ENCODE data around the gene PLEKHJ1. TPM values are rescaled to one million over a fixed set of nuclear protein-coding genes. Genes with fewer than 3 reads are reported as not detected.

The PLEKHJ1 gene
- polyA plus RNA-seq, 1 of the 3 experiments (the other 2 are of a cell fraction): 151 TPM

- no peak for TF ChIP-seq EZH2phosphoT487 (IDR thresholded peaks at IDR 0.05; ENCODE audit: borderline replicate concordance, low read depth)
- no peak for TF ChIP-seq MAX (IDR thresholded peaks at IDR 0.05; ENCODE audit: low read depth)
- peak; percentile 84 for TF ChIP-seq RCOR1 (IDR thresholded peaks at IDR 0.05; ENCODE audit: low read length)
These were observed 7.4 kb upstream of the PLEKHJ1 start (continued) for GRCh38 chr19:2243274-2244124.

GRCh38 chr19:2242816-2243215 lies 6.7 kb upstream of the PLEKHJ1 start:
- no peak for TF ChIP-seq NFIC (IDR thresholded peaks at IDR 0.05; ENCODE audit: borderline replicate concordance)
- Histone ChIP-seq H3K4me1 (ENCODE audit: control insufficient read depth in 1 of 2, insufficient read depth in 2 of 2, low read depth in 1 of 2, low read length in 1 of 2) (peaks cover 25 to 76% of the 10 kb centered on the region in 2 experiments), H3K9me2 (no peaks in the 10 kb centered on the region), H3K9me3 (no peaks in the 10 kb centered on the region), H3K79me2 (ENCODE audit: insufficient read depth) (peaks cover 82% of the 10 kb centered on the region), H3K9ac (no peak overlapping the region), H4K20me1 (ENCODE audit: insufficient read depth) (peaks cover 83% of the 10 kb centered on the region), H3F3A (replicated peaks; ENCODE audit: insufficient read depth) (peaks cover 14% of the 10 kb centered on the region), H3K4me2 (no peak overlapping the region), H3K36me3 (replicated peaks in 1 of 2; ENCODE audit: control insufficient read depth in 1 of 2, insufficient read depth in 2 of 2, low read length in 1 of 2) (peaks cover 34 to 43% of the 10 kb centered on the region in 2 experiments), H2AFZ (ENCODE audit: low read depth) (no peak overlapping the region), H3K27me3 (ENCODE audit: insufficient read depth) (no peaks in the 10 kb centered on the region), H3K4me3 (ENCODE audit: low read depth in 2 of 2, low read length in 1 of 2) (no peak overlapping the region), H3K27ac (ENCODE audit: low read depth in 2 of 2, low read length in 1 of 2) (peak overlapping the region; percentile 13 to 81; a peak in 3 of 4 replicates)
- 85% methylated on average over 8 of the region's 8 CpGs for WGBS (ENCODE audit: low lambda C conversion rate)
- no peak for DNase-seq
- ChIA-PET POLR2A (interaction anchor here (0.8 to 3.3 kb wide), 5 partner anchors 12 to 73 kb away, joined by 3 to 33 read pairs (median 5); partner anchors contain the start of gene JSRP1), CTCF (interaction anchor here (0.6 to 10.4 kb wide), 16 partner anchors 9 to 156 kb away, joined by 3 to 121 read pairs (median 7); partner anchors contain the start of genes AP3D1, JSRP1 and LINGO3)

- no peak overlapping the region for H3K9ac ChIP-seq
- no peak overlapping the region for H3K4me2 ChIP-seq
- ChIA-PET POLR2A (interaction anchor here (1.4 kb wide), 1 partner anchor 28 kb away, joined by 8 read pairs; no protein-coding TSS in a partner anchor), CTCF (interaction anchor here (0.6 to 10.4 kb wide), 8 partner anchors 14 to 730 kb away, joined by 3 to 121 read pairs (median 6); partner anchors contain the start of gene JSRP1)
- H3K36me3 ChIP-seq (replicated peaks in 1 of 2; ENCODE audit: control insufficient read depth in 1 of 2, insufficient read depth in 2 of 2, low read length in 1 of 2): peaks cover 37 to 38% of the 10 kb centered on the region in 2 experiments
- H4K20me1 ChIP-seq (ENCODE audit: insufficient read depth): peaks cover 85% of the 10 kb centered on the region
- H3K4me3 ChIP-seq (ENCODE audit: low read depth in 2 of 2, low read length in 1 of 2): no peak overlapping the region
- H3K79me2 ChIP-seq (ENCODE audit: insufficient read depth): peaks cover 89% of the 10 kb centered on the region
- WGBS (ENCODE audit: low lambda C conversion rate): 85% methylated on average over 5 of the region's 12 CpGs
- no peak overlapping the region for H2AFZ ChIP-seq (ENCODE audit: low read depth)
- H3K4me1 ChIP-seq (ENCODE audit: control insufficient read depth in 1 of 2, insufficient read depth in 2 of 2, low read depth in 1 of 2, low read length in 1 of 2): peaks cover 25 to 77% of the 10 kb centered on the region in 2 experiments
- no peaks in the 10 kb centered on the region for H3K9me3 ChIP-seq
- H3F3A ChIP-seq (replicated peaks; ENCODE audit: insufficient read depth): peaks cover 14% of the 10 kb centered on the region
- peak overlapping the region in 1 of 2 experiments; percentile 81; a peak in 2 of 4 replicates for H3K27ac ChIP-seq (ENCODE audit: low read depth in 2 of 2, low read length in 1 of 2)
- no peak for TF ChIP-seq EZH2phosphoT487 (IDR thresholded peaks at IDR 0.05; ENCODE audit: borderline replicate concordance, low read depth)
- TF ChIP-seq FOSL2 (IDR thresholded peaks at IDR 0.05; ENCODE audit: borderline replicate concordance, low read depth): no peak
- no peak for TF ChIP-seq USF2 (IDR thresholded peaks at IDR 0.05; ENCODE audit: borderline replicate concordance, low read depth, low read length)
- H3K27me3 ChIP-seq (ENCODE audit: insufficient read depth): no peaks in the 10 kb centered on the region
- no peaks in the 10 kb centered on the region for H3K9me2 ChIP-seq
- no peak for DNase-seq
These were observed 6.0 kb upstream of the PLEKHJ1 start for GRCh38 chr19:2242092-2242537.
